NCI-H69 (cell line): ENCODE data around the gene LST1.

Experiments
- DNase-seq: peaks from one replicate; lab custom pipeline; 2025; lab: John Stamatoyannopoulos, UW

Gene LST1

GRCh38 chr6:31586008-31586407 lies at the start of gene LST1:
Gene LST1, plus strand, starts transcription at chr6:31586277. Its CDS starts 1,023 bp downstream, at chr6:31587300.
- no peak for DNase-seq

- peak; percentile 78 for DNase-seq
Observed at GRCh38 chr6:31538805-31539400, 47.2 kb upstream of the LST1 start.

GRCh38 chr6:31540640-31541039 lies 45.4 kb upstream of the LST1 start:
- DNase-seq = no peak

GRCh38 chr6:31541059-31541657 lies 44.9 kb upstream of the LST1 start:
- peak; percentile 86 for DNase-seq

- DNase-seq = peak; percentile 99
Observed at GRCh38 chr6:31541658-31542521, 44.2 kb upstream of the LST1 start, which contains the start of gene DDX39B. Gene DDX39B, minus strand, starts transcription at chr6:31542003. Its CDS starts 1,471 bp downstream, at chr6:31540532.

- no peak for DNase-seq
Observed at GRCh38 chr6:31543639-31544038, 42.4 kb upstream of the LST1 start.

GRCh38 chr6:31544676-31545075 lies 41.4 kb upstream of the LST1 start:
- DNase-seq = no peak

- peak; percentile 37 for DNase-seq
Observed at GRCh38 chr6:31545291-31545690, 40.8 kb upstream of the LST1 start.

- DNase-seq = peak; percentile 98
Observed at GRCh38 chr6:31546339-31546957, 39.6 kb upstream of the LST1 start, which contains the start of gene ATP6V1G2. Gene ATP6V1G2, minus strand, starts transcription at chr6:31546608. Its CDS starts 49 bp downstream, at chr6:31546559.

- peak; percentile 99 for DNase-seq
Observed at GRCh38 chr6:31546958-31547726, 38.9 kb upstream of the LST1 start, which contains the start of gene NFKBIL1. Gene NFKBIL1, plus strand, starts transcription at chr6:31547608. Its CDS starts 87 bp downstream, at chr6:31547695.

- DNase-seq = no peak
Observed at GRCh38 chr6:31547727-31548543, 38.1 kb upstream of the LST1 start.

GRCh38 chr6:31548544-31548873 lies 37.6 kb upstream of the LST1 start:
- DNase-seq = no peak

- peak; percentile 64 for DNase-seq
Observed at GRCh38 chr6:31551371-31551770, 34.7 kb upstream of the LST1 start.

GRCh38 chr6:31556307-31556706 lies 29.8 kb upstream of the LST1 start:
- DNase-seq = no peak

GRCh38 chr6:31557443-31558317 lies 28.4 kb upstream of the LST1 start:
- DNase-seq = no peak

GRCh38 chr6:31558318-31558625 lies 27.8 kb upstream of the LST1 start:
- DNase-seq = no peak

- no peak for DNase-seq
Observed at GRCh38 chr6:31558631-31559500, 27.2 kb upstream of the LST1 start.

GRCh38 chr6:31559606-31559957 lies 26.5 kb upstream of the LST1 start:
- no peak for DNase-seq
